SK-N-SH (cell line): ENCODE results near the gene MALL. TPM values are rescaled to one million over a fixed set of nuclear protein-coding genes. Genes with fewer than 3 reads are reported as not detected.

Experiments
- CTCF ChIA-PET: fragments of 300-600, 350-600 bp; formaldehyde crosslinking; extraction: SDS; loops from one replicate; lab custom pipeline; 2021; lab: Yijun Ruan, JAX
- POLR2A ChIA-PET: fragments of 350-600 bp; sonication (Branson Sonifier 250); formaldehyde crosslinking; extraction: SDS; loops from one replicate; lab custom pipeline; 2020; ENCODE audit warnings: antibody characterized with exemption, inconsistent platforms; lab: Yijun Ruan, JAX
- DNase-seq: peaks from one replicate; pipeline ENCODE4 v3.0.0; 2012
- H2AFZ ChIP-seq: fragments of 200-600 bp; sonication (generic); 2 replicates; pipeline ENCODE4 v1.8.1; 2016; ENCODE audit warnings: antibody characterized with exemption, mild to moderate bottlenecking, low read depth
- H3F3A ChIP-seq: fragments of 200-600 bp; sonication (generic); replicated peaks from 2 replicates; pipeline ENCODE3; 2016; ENCODE audit warnings: antibody characterized with exemption, mild to moderate bottlenecking; ENCODE audit not compliant: insufficient read depth
- H3K27ac ChIP-seq, 2 experiments: fragments of 200-500 bp in 1 of 2; fragments of 200-600 bp in 1 of 2; sonication (Bioruptor generic) in 1 of 2; sonication (generic), shearing (Covaris generic) in 1 of 2; 2 replicates each; pipeline versions ENCODE4 v1.5.1 to v1.6.1; 2014 to 2016; ENCODE audit warnings: low read depth in 2 of 2, inconsistent platforms in 1 of 2, low read length in 1 of 2, mild to moderate bottlenecking in 1 of 2, mixed read lengths in 1 of 2
- H3K27me3 ChIP-seq: fragments of 200-600 bp; sonication (generic), shearing (Covaris generic); 2 replicates; pipeline ENCODE4 v1.6.1; 2016; ENCODE audit warnings: mixed run types; ENCODE audit not compliant: insufficient read depth
- H3K36me3 ChIP-seq, 2 experiments: fragments of 200-500 bp in 1 of 2; fragments of 200-600 bp in 1 of 2; sonication (Bioruptor generic) in 1 of 2; sonication (generic) in 1 of 2; replicated peaks in 1 of 2; 2 replicates each; pipeline versions ENCODE3 to v1.5.1; 2014 to 2016; ENCODE audit warnings: low read length in 1 of 2, mild to moderate bottlenecking in 1 of 2; ENCODE audit not compliant: insufficient read depth in 2 of 2, control insufficient read depth in 1 of 2
- H3K4me1 ChIP-seq, 2 experiments: fragments of 200-500 bp in 1 of 2; fragments of 200-600 bp in 1 of 2; sonication (Bioruptor generic) in 1 of 2; sonication (generic), shearing (Covaris generic) in 1 of 2; 2 replicates each; pipeline versions ENCODE4 v1.5.1 to v1.6.1; 2014 to 2016; ENCODE audit warnings: low read depth in 1 of 2, low read length in 1 of 2, mixed run types in 1 of 2; ENCODE audit not compliant: insufficient read depth in 2 of 2, control insufficient read depth in 1 of 2
- H3K4me2 ChIP-seq: fragments of 200-600 bp; sonication (generic), shearing (Covaris generic); 2 replicates; pipeline ENCODE4 v1.6.1; 2017; ENCODE audit warnings: mixed run types
- H3K4me3 ChIP-seq, 2 experiments: fragments of 200-500 bp in 1 of 2; fragments of 200-600 bp in 1 of 2; sonication (Bioruptor generic) in 1 of 2; sonication (generic), shearing (Covaris generic) in 1 of 2; 2 replicates each; pipeline versions ENCODE4 v1.5.1 to v1.8.1; 2014 to 2016; ENCODE audit warnings: low read depth in 2 of 2, inconsistent platforms in 1 of 2, low read length in 1 of 2, mild to moderate bottlenecking in 1 of 2, mixed read lengths in 1 of 2, moderate library complexity in 1 of 2
- H3K79me2 ChIP-seq: fragments of 200-600 bp; sonication (generic); 2 replicates; pipeline ENCODE4 v1.8.1; 2017; ENCODE audit warnings: mild to moderate bottlenecking; ENCODE audit not compliant: insufficient read depth
- H3K9ac ChIP-seq: fragments of 200-600 bp; sonication (generic); 2 replicates; pipeline ENCODE4 v1.6.1; 2017; ENCODE audit warnings: mixed run types
- H3K9me2 ChIP-seq: fragments of 200-600 bp; sonication (generic); 2 replicates; pipeline ENCODE4 v1.6.1; 2017; ENCODE audit warnings: mixed run types
- H3K9me3 ChIP-seq: fragments of 200-600 bp; sonication (generic); 2 replicates; pipeline ENCODE4 v1.6.1; 2017; ENCODE audit warnings: mixed run types, mild to moderate bottlenecking, moderate library complexity
- H4K20me1 ChIP-seq: fragments of 200-600 bp; sonication (generic); 2 replicates; pipeline ENCODE4 v1.6.1; 2017; ENCODE audit warnings: mild to moderate bottlenecking, mixed run types; ENCODE audit not compliant: insufficient read depth
- CHD2 ChIP-seq: fragments of 150-350 bp; IDR thresholded peaks from 2 replicates; pipeline ENCODE4 v1.6.1; 2018; ENCODE audit warnings: low read length; ENCODE audit not compliant: partially characterized antibody
- EP300 ChIP-seq, 2 experiments: IDR thresholded peaks; 2 replicates each; pipeline versions ENCODE4 v1.4.0 to v1.6.1; 2012; ENCODE audit warnings: borderline replicate concordance in 1 of 2, low read depth in 1 of 2, low read length in 1 of 2
- FOSL2 ChIP-seq: IDR thresholded peaks from 2 replicates; pipeline ENCODE4 v1.4.0; 2012; ENCODE audit warnings: low read depth, mild to moderate bottlenecking, moderate library complexity, borderline replicate concordance
- FOXJ3 ChIP-seq: sonication (generic); formaldehyde crosslinking; IDR thresholded peaks from 2 replicates; pipeline ENCODE4 v1.5.1; 2020; ENCODE audit warnings: mild to moderate bottlenecking, missing genetic modification reagents
- JUND ChIP-seq: IDR thresholded peaks from 2 replicates; pipeline ENCODE4 v1.4.0; 2012
- MXI1 ChIP-seq: IDR thresholded peaks from 2 replicates; pipeline ENCODE4 v1.6.1; 2012; ENCODE audit warnings: mild to moderate bottlenecking, low read depth, low read length, improper control_type of control experiment
- NRF1 ChIP-seq: IDR thresholded peaks from 2 replicates; pipeline ENCODE4 v1.6.1; 2012; ENCODE audit warnings: low read depth, mild to moderate bottlenecking, low read length
- POLR2AphosphoS5 ChIP-seq: IDR thresholded peaks from 2 replicates; pipeline ENCODE4 v1.6.1; 2012; ENCODE audit warnings: low read depth, low read length
- RCOR1 ChIP-seq: fragments of 150-350 bp; IDR thresholded peaks from 2 replicates; pipeline ENCODE4 v1.6.1; 2017; ENCODE audit warnings: antibody characterized with exemption, low read length
- SMC3 ChIP-seq: IDR thresholded peaks from 2 replicates; pipeline ENCODE4 v1.6.1; 2012; ENCODE audit warnings: low read depth, low read length, improper control_type of control experiment
- TAF1 ChIP-seq: IDR thresholded peaks from 2 replicates; pipeline ENCODE4 v1.6.1; 2012; ENCODE audit warnings: low read depth, mild to moderate bottlenecking, low read length, moderate library complexity, borderline replicate concordance
- TCF12 ChIP-seq: IDR thresholded peaks from 2 replicates; pipeline ENCODE4 v1.4.0; 2012
- TEAD4 ChIP-seq: IDR thresholded peaks from 2 replicates; pipeline ENCODE4 v1.4.0; 2012; ENCODE audit warnings: mild to moderate bottlenecking, borderline replicate concordance; ENCODE audit not compliant: insufficient read depth
- YY1 ChIP-seq: IDR thresholded peaks from 2 replicates; pipeline ENCODE4 v1.4.0; 2012; ENCODE audit warnings: low read depth, mild to moderate bottlenecking
- whole genome bisulfite sequencing: methylation state at CpG from one replicate; pipeline ENCODE4 v1.1.6; 2017; ENCODE audit warnings: low lambda C conversion rate; 5-methylcytosine and 5-hydroxymethylcytosine counted together
- polyA plus RNA-seq, 3 experiments: library from polyadenylated mRNA; depleted of rRNA; stranded (reverse); fragments of >200 nt; gene quantifications; 2 replicates each; pipeline ENCODE4 v1.2.3, GENCODE V29; 2012
- TF ChIP-seq, protein P1 (sequence below): IDR thresholded peaks from 2 replicates; pipeline ENCODE4; 2012
- TF ChIP-seq, protein P2 (sequence below): IDR thresholded peaks from 2 replicates; pipeline ENCODE4 v1.4.0; 2012; ENCODE audit warnings: low read depth
- TF ChIP-seq, protein P3 (sequence below): IDR thresholded peaks from 2 replicates; pipeline ENCODE4 v1.4.0; 2012; ENCODE audit warnings: low read depth, borderline replicate concordance

Gene MALL
- polyA plus RNA-seq, 1 of the 3 experiments (the other 2 are of a cell fraction) = 5.2 TPM

DNA sequence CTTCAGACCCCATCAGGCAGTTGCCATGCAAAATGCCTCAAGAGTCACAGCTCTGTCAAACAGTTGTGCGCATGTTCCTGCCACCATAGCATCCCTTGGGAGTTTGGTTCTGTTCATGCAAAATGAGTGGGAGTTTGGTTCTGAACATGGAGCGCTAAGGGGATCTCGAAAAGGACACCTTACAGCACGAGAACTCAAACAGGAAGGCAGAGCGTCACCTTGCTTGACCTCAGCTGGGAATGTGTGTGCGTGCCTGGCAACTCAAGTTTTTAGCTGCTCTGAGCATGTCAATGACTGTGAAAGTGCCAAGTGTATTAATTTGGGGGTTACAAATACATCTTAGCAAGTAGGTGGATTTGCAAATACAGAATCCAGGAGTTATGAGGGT is 16.6 kb downstream of the MALL start:
- Histone ChIP-seq H3K4me1 (peaks cover 17 to 29% of the 10 kb centered on the region in 2 experiments; a peak in 3 of 4 replicates), H3F3A (peaks cover 25% of the 10 kb centered on the region), H3K36me3 (no peaks in the 10 kb centered on the region), H3K4me3 (no peak overlapping the region), H3K27ac (peak overlapping the region in 1 of 2 experiments; percentile 100; a peak in 1 of 4 replicates), H3K9me2 (no peaks in the 10 kb centered on the region), H3K9me3 (no peaks in the 10 kb centered on the region), H4K20me1 (no peaks in the 10 kb centered on the region), H3K27me3 (no peaks in the 10 kb centered on the region), H3K9ac (no peak overlapping the region), H3K4me2 (no peak overlapping the region), H3K79me2 (no peaks in the 10 kb centered on the region), H2AFZ (no peak overlapping the region)
- CTCF ChIA-PET = interaction anchor here (1.6 kb wide), 1 partner anchor 58 kb away, joined by 6 read pairs; no protein-coding TSS in a partner anchor
- POLR2A ChIA-PET = no interaction called here
- TF ChIP-seq NRF1 = no peak
- TF ChIP-seq FOXJ3 (CRISPR knock-in tag) = no peak
- TF ChIP-seq TEAD4 = no peak
- no peak for TF ChIP-seq RCOR1
- TF ChIP-seq, protein P1, sequence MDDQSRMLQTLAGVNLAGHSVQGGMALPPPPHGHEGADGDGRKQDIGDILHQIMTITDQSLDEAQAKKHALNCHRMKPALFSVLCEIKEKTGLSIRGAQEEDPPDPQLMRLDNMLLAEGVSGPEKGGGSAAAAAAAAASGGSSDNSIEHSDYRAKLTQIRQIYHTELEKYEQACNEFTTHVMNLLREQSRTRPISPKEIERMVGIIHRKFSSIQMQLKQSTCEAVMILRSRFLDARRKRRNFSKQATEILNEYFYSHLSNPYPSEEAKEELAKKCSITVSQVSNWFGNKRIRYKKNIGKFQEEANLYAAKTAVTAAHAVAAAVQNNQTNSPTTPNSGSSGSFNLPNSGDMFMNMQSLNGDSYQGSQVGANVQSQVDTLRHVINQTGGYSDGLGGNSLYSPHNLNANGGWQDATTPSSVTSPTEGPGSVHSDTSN = no peak
- no peak for TF ChIP-seq MXI1
- no peak for TF ChIP-seq TAF1
- TF ChIP-seq EP300 (IDR thresholded peaks at IDR 0.05; ENCODE audit: borderline replicate concordance in 1 of 2, low read depth in 1 of 2, low read length in 1 of 2) = no peak
- no peak for TF ChIP-seq POLR2AphosphoS5
- no peak for TF ChIP-seq CHD2
- WGBS = 100% methylated on average over 6 of the region's 6 CpGs
- DNase-seq = no peak

DNA sequence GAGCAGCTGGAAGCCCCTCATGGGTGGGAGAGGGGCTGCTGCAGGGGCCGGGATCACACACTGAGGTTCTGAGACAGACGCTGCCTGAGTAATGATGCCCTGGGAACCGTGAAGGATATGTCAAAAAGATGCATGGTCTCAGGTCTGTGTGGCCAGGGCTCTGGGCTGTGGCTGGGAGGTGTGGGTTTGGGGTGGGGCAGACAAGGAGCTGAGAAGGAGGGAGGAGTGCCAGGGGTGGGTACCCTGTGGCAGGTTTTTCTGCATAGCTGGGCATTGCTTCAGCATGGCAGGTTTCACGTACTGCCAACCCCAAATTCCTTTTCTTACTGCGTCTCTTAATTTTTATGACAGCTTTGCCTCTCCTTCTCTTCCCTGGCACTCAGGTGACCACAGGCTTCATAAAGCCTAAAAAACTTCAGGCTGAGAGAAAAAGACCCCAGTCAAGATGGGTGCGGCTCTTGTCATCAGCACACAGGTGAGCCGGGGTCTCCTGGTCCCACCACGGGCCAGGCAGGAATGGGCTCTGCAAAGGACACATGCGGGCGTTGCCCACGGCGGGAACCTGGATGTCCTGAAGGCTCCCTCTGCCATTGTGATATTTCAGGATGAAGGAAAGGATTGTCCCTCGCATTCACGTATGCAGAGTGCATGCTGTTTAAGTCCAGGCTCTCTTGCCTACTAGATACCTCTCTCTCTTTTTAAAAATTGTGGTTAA is 18.0 kb downstream of the MALL start:
- POLR2A ChIA-PET = no interaction called here

More for the DNA sequence above, 18.0 kb downstream of the MALL start:
- TF ChIP-seq FOXJ3 (CRISPR knock-in tag) (no peak), TAF1 (no peak), SMC3 (no peak), TCF12 (no peak), RCOR1 (no peak), POLR2AphosphoS5 (no peak), FOSL2 (no peak), MXI1 (no peak), NRF1 (no peak), YY1 (no peak), JUND (no peak)
- TF ChIP-seq, protein P2, sequence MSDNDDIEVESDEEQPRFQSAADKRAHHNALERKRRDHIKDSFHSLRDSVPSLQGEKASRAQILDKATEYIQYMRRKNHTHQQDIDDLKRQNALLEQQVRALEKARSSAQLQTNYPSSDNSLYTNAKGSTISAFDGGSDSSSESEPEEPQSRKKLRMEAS = no peak
- TF ChIP-seq, protein P3, sequence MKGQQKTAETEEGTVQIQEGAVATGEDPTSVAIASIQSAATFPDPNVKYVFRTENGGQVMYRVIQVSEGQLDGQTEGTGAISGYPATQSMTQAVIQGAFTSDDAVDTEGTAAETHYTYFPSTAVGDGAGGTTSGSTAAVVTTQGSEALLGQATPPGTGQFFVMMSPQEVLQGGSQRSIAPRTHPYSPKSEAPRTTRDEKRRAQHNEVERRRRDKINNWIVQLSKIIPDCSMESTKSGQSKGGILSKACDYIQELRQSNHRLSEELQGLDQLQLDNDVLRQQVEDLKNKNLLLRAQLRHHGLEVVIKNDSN = no peak
- TF ChIP-seq, protein P1 = no peak
- TF ChIP-seq, all 33 proteins: peak for 0
- no peaks in the 10 kb centered on the region for H3K9me3 ChIP-seq
- H3K4me3 ChIP-seq = no peak overlapping the region
- H3K9ac ChIP-seq = no peak overlapping the region
- peaks cover 24% of the 10 kb centered on the region for H3F3A ChIP-seq
- H3K27ac ChIP-seq = no peak overlapping the region
- no peaks in the 10 kb centered on the region for H3K36me3 ChIP-seq
- 93% methylated on average over 14 of the region's 14 CpGs for WGBS
- CTCF ChIA-PET = interaction anchor here (1.6 kb wide), 1 partner anchor 60 kb away, joined by 6 read pairs; no protein-coding TSS in a partner anchor
- H3K27me3 ChIP-seq = no peaks in the 10 kb centered on the region
- no peaks in the 10 kb centered on the region for H4K20me1 ChIP-seq
- H3K79me2 ChIP-seq = no peaks in the 10 kb centered on the region
- H2AFZ ChIP-seq = no peak overlapping the region
- peaks cover 17 to 25% of the 10 kb centered on the region in 2 experiments; a peak in 3 of 4 replicates for H3K4me1 ChIP-seq
- H3K4me2 ChIP-seq = no peak overlapping the region
- no peak for DNase-seq
- H3K9me2 ChIP-seq = no peaks in the 10 kb centered on the region
